ENCODE data around the gene ALOXE3.

ALOXE3 gene

GRCh38 chr17:8117980-8118768 is at the start of gene ALOXE3:
ALOXE3 (minus strand) TSS chr17:8118514; CDS start chr17:8117990, 524 bp downstream.
- DNase-seq, result no peak

- DNase-seq, result no peak
These were observed 49.2 kb upstream of the ALOXE3 start for GRCh38 chr17:8167526-8167925.

- DNase-seq, result no peak
These were observed 48.4 kb upstream of the ALOXE3 start for GRCh38 chr17:8166731-8167130.

GRCh38 chr17:8164815-8165131 is 46.5 kb upstream of the ALOXE3 start:
- DNase-seq, result no peak

- peak; percentile 85 for DNase-seq
These were observed 45.9 kb upstream of the ALOXE3 start for GRCh38 chr17:8163978-8164814.

- peak; percentile 59 for DNase-seq
These were observed 45.0 kb upstream of the ALOXE3 start for GRCh38 chr17:8162997-8163977.

GRCh38 chr17:8162233-8162996 is 44.1 kb upstream of the ALOXE3 start, which contains the start of gene VAMP2:
VAMP2 (minus strand) TSS chr17:8162948; CDS start chr17:8162879, 69 bp downstream.
- peak; percentile 84 for DNase-seq

GRCh38 chr17:8161289-8162232 is 43.2 kb upstream of the ALOXE3 start:
- no peak for DNase-seq

GRCh38 chr17:8160741-8161221 is 42.5 kb upstream of the ALOXE3 start:
- DNase-seq, result no peak

GRCh38 chr17:8160224-8160577 is 41.9 kb upstream of the ALOXE3 start:
- DNase-seq, result no peak

GRCh38 chr17:8159459-8160223 is 41.3 kb upstream of the ALOXE3 start:
- no peak for DNase-seq

- DNase-seq, result no peak
These were observed 40.7 kb upstream of the ALOXE3 start for GRCh38 chr17:8159032-8159400.

GRCh38 chr17:8158267-8159031 is 40.1 kb upstream of the ALOXE3 start:
- peak; percentile 97 for DNase-seq

GRCh38 chr17:8156246-8156992 is 38.1 kb upstream of the ALOXE3 start:
- DNase-seq, result peak; percentile 100

GRCh38 chr17:8155996-8156245 is 37.6 kb upstream of the ALOXE3 start:
- peak; percentile 40 for DNase-seq

- DNase-seq, result no peak
These were observed 37.1 kb upstream of the ALOXE3 start for GRCh38 chr17:8155231-8155995.

GRCh38 chr17:8154608-8155155 is 36.4 kb upstream of the ALOXE3 start:
- DNase-seq, result no peak

Data from stimulated activated CD8-positive, alpha-beta memory T cell treated with anti-CD3 and anti-CD28 coated beads, Interleukin-4, amount 100 ng/mL, for 48 hours (primary cell).